Spleen (tissue), 7 donors: ENCODE measurements around the gene EPX.

Source experiments
- POLR2A ChIP-seq, 3 donors: fragments of 450-650 bp; IDR thresholded peaks; one replicate each; pipeline ENCODE4 v1.5.1; 2017; ENCODE audit warnings: antibody characterized with exemption in 3 of 3, mild to moderate bottlenecking in 1 of 3
- POLR2AphosphoS5 ChIP-seq, 3 donors: sonication (generic); formaldehyde crosslinking; IDR thresholded peaks; one replicate each; pipeline ENCODE4 v1.5.1; 2017; ENCODE audit warnings: antibody characterized with exemption in 3 of 3
- TF ChIP-seq, protein P1 (sequence below), 11 experiments: fragments of 200-600 bp in 7 of 11; fragments of 450-650 bp in 4 of 11; sonication (generic) in 4 of 11; IDR thresholded peaks in 8 of 11; conservative IDR thresholded peaks in 3 of 11; 1 replicate in 7 of 11; 2 replicates in 4 of 11; pipeline versions ENCODE4 v1.4.0 to v1.8.0; 2016 to 2021; ENCODE audit warnings: antibody characterized with exemption in 11 of 11, inconsistent platforms in 4 of 11, mild to moderate bottlenecking in 1 of 11
- donor health status: DM: no; HTN: no; CAD: no; lungs with moderate emphysema.
- donor health status: DM: no; HTN: no; CAD: no.
- donor health status: DM: no; HTN: no; CAD: no.

DNA sequence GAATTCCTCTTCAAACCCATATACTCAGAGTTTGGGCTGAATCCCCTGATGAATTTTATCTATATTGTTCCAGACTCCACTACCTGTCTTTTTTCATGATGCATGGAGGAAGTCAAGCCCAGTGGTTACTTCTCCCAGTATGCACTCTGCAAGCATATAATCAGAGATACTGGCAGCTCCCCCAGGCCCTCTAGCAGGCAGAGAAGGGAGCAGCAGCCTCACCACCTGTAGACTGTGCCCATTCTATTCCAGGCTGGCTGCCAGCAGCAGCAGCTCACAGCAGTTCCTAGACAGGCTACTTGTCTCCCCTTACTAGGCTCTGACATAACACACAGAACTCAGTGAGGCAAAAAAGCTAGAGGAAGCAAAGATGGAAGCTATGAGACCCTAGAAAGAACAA lies 23.2 kb downstream of the EPX start:
- TF ChIP-seq, protein P1, sequence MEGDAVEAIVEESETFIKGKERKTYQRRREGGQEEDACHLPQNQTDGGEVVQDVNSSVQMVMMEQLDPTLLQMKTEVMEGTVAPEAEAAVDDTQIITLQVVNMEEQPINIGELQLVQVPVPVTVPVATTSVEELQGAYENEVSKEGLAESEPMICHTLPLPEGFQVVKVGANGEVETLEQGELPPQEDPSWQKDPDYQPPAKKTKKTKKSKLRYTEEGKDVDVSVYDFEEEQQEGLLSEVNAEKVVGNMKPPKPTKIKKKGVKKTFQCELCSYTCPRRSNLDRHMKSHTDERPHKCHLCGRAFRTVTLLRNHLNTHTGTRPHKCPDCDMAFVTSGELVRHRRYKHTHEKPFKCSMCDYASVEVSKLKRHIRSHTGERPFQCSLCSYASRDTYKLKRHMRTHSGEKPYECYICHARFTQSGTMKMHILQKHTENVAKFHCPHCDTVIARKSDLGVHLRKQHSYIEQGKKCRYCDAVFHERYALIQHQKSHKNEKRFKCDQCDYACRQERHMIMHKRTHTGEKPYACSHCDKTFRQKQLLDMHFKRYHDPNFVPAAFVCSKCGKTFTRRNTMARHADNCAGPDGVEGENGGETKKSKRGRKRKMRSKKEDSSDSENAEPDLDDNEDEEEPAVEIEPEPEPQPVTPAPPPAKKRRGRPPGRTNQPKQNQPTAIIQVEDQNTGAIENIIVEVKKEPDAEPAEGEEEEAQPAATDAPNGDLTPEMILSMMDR (IDR thresholded peaks at IDR 0.05 in 8 of 11, conservative IDR thresholded peaks at IDR 0.05 in 3 of 11), result no peak
- TF ChIP-seq POLR2AphosphoS5 (IDR thresholded peaks at IDR 0.05) (no peak), POLR2A (IDR thresholded peaks at IDR 0.05) (no peak)
